Epithelial cell of proximal tubule (primary cell): ENCODE measurements around the gene SULT1B1. TPM values are rescaled to one million over a fixed set of nuclear protein-coding genes. Genes with fewer than 3 reads are reported as not detected.
A peak's percentile ranks its signal among the peaks of the same experiment; 100 is the strongest.

Source experiments
- DNase-seq: peaks from one replicate; pipeline ENCODE4 v3.0.0-alpha.2; 2011; ENCODE audit warnings: low read depth
- H3K4me3 ChIP-seq: 2 replicates; pipeline ENCODE4 v1.5.1; 2011; ENCODE audit warnings: low read depth, mild to moderate bottlenecking, low read length
- CTCF ChIP-seq: conservative IDR thresholded peaks from 2 replicates; pipeline ENCODE4 v1.5.1; 2012; ENCODE audit warnings: low read depth, mild to moderate bottlenecking, low read length
- total RNA-seq: library from RNA; depleted of rRNA; stranded (reverse); fragments of >200 nt; gene quantifications from 2 replicates; pipeline ENCODE4 v1.2.3, GENCODE V29; 2015

Gene SULT1B1
- total RNA-seq, 1 donor from 2014 or later = not detected

- DNase-seq = no peak
- no peak overlapping the region for H3K4me3 ChIP-seq
- TF ChIP-seq CTCF = no peak
Measured at GRCh38 chr4:69707807-69708206, 52.6 kb downstream of the SULT1B1 start.

- H3K4me3 ChIP-seq = no peak overlapping the region
- no peak for TF ChIP-seq CTCF
- no peak for DNase-seq
Measured at GRCh38 chr4:69702201-69702600, 58.2 kb downstream of the SULT1B1 start.

- DNase-seq = no peak
- no peak for TF ChIP-seq CTCF
- no peak overlapping the region for H3K4me3 ChIP-seq
Measured at GRCh38 chr4:69701696-69702095, 58.7 kb downstream of the SULT1B1 start.

- no peak for TF ChIP-seq CTCF
- DNase-seq = no peak
- H3K4me3 ChIP-seq = no peak overlapping the region
Measured at GRCh38 chr4:69697536-69698242, 62.7 kb downstream of the SULT1B1 start.

GRCh38 chr4:69689599-69689998 is 70.8 kb downstream of the SULT1B1 start:
- peak; percentile 54 for TF ChIP-seq CTCF
- DNase-seq = no peak
- H3K4me3 ChIP-seq = no peak overlapping the region

- H3K4me3 ChIP-seq = no peak overlapping the region
- no peak for DNase-seq
- TF ChIP-seq CTCF = no peak
Measured at GRCh38 chr4:69684804-69685203, 75.6 kb downstream of the SULT1B1 start.

Other genes starting within 250 kb of the SULT1B1 start
- gene UGT2A2, start 121.0 kb downstream of the SULT1B1 start, total RNA-seq = not detected in 2 replicates
- not detected in 2 replicates for gene UGT2A1, start 107.4 kb downstream of the SULT1B1 start, total RNA-seq
- gene SULT1E1, start 99.5 kb upstream of the SULT1B1 start, total RNA-seq = 0.43 TPM in 1 of 2 replicates, not detected in the other
- gene CSN1S1, start 170.4 kb upstream of the SULT1B1 start, total RNA-seq = not detected in 2 replicates
- gene CSN2, start 205.1 kb upstream of the SULT1B1 start, total RNA-seq = not detected in 2 replicates
- gene STATH, start 235.3 kb upstream of the SULT1B1 start, total RNA-seq = not detected in 2 replicates